PC-9 (cell line): ENCODE results near the gene BRSK2. TPM values are rescaled to one million over a fixed set of nuclear protein-coding genes. Genes with fewer than 3 reads are reported as not detected.

ENCODE experiments used
- BruUV-seq: library from RNA; stranded (reverse); fragments of 400-500 nt; replicated peaks from 2 replicates; lab custom pipeline; 2021; lab: Mats Ljungman, UMichigan
- CTCF ChIA-PET: fragments of 300-600 bp; sonication (Branson Sonifier 250); formaldehyde crosslinking; loops from one replicate; lab custom pipeline; 2022; ENCODE audit warnings: antibody characterized with exemption; lab: Charles Lee
- POLR2A ChIA-PET: fragments of 300-600 bp; sonication (Branson Sonifier 250); formaldehyde crosslinking; loops from one replicate; lab custom pipeline; 2022; ENCODE audit warnings: antibody characterized with exemption; ENCODE audit not compliant: unreplicated experiment; lab: Charles Lee
- DNase-seq, 2 experiments: peaks; one replicate each; pipeline versions ENCODE4 v3.0.0 to v3.0.0-alpha.2; 2015 to 2022; ENCODE audit warnings: mixed read lengths in 1 of 2
- H2AFZ ChIP-seq: fragments of 200-600 bp; sonication (generic); 2 replicates; pipeline ENCODE4 v1.8.1; 2017; ENCODE audit warnings: antibody characterized with exemption
- H3F3A ChIP-seq: fragments of 200-600 bp; sonication (generic); 2 replicates; pipeline ENCODE4 v1.8.1; 2017; ENCODE audit warnings: antibody characterized with exemption, mild to moderate bottlenecking, low read depth; ENCODE audit not compliant: insufficient read depth
- H3K27ac ChIP-seq: fragments of 200-600 bp; sonication (generic); 2 replicates; pipeline ENCODE4 v1.6.1; 2016; ENCODE audit warnings: mixed run types
- H3K27me3 ChIP-seq: fragments of 200-600 bp; sonication (generic); 2 replicates; pipeline ENCODE4 v1.6.1; 2016; ENCODE audit warnings: low read depth, mixed run types; ENCODE audit not compliant: insufficient read depth
- H3K36me3 ChIP-seq: fragments of 200-600 bp; sonication (generic); 2 replicates; pipeline ENCODE4 v1.6.1; 2016; ENCODE audit warnings: low read depth, mixed run types
- H3K4me1 ChIP-seq: fragments of 200-600 bp; sonication (generic); replicated peaks from 2 replicates; pipeline ENCODE4 v1.6.1; 2016; ENCODE audit warnings: mixed run types; ENCODE audit not compliant: insufficient read depth
- H3K4me2 ChIP-seq: fragments of 200-600 bp; sonication (generic); 2 replicates; pipeline ENCODE4 v1.6.1; 2017; ENCODE audit warnings: mixed run types
- H3K4me3 ChIP-seq: fragments of 200-600 bp; sonication (generic); 2 replicates; pipeline ENCODE4 v1.6.1; 2016; ENCODE audit warnings: mixed run types
- H3K79me2 ChIP-seq: fragments of 200-600 bp; sonication (generic); 2 replicates; pipeline ENCODE4 v1.6.1; 2017; ENCODE audit warnings: low read depth, mixed run types
- H3K9me2 ChIP-seq: fragments of 200-600 bp; sonication (generic); 2 replicates; pipeline ENCODE4 v1.8.1; 2017; ENCODE audit warnings: mild to moderate bottlenecking; ENCODE audit not compliant: insufficient read depth
- H3K9me3 ChIP-seq: fragments of 200-600 bp; sonication (generic); 2 replicates; pipeline ENCODE4 v1.8.1; 2016; ENCODE audit warnings: low read depth; ENCODE audit not compliant: insufficient read depth
- H4K20me1 ChIP-seq: fragments of 200-600 bp; sonication (generic); 2 replicates; pipeline ENCODE4 v1.8.1; 2017; ENCODE audit not compliant: insufficient read depth
- EZH2 ChIP-seq: fragments of 200-600 bp; sonication (generic); IDR thresholded peaks from 2 replicates; pipeline ENCODE4 v1.8.0; 2017; ENCODE audit warnings: antibody characterized with exemption, low read depth
- intact Hi-C: fragments of 100-400 bp; cut with micrococcal nuclease; formaldehyde crosslinking; loops from one replicate; pipeline ENCODE4 v1.10.0; 2022; ENCODE audit not compliant: unreplicated experiment
- total RNA-seq: library from RNA; stranded (reverse); gene quantifications from 2 replicates; pipeline ENCODE4 v1.2.3, GENCODE V29; 2021
- TF ChIP-seq, protein P1 (sequence below): fragments of 200-600 bp; sonication (generic); conservative IDR thresholded peaks from 2 replicates; pipeline ENCODE4 v1.6.1; 2017; ENCODE audit warnings: mixed run types, antibody characterized with exemption, mild to moderate bottlenecking, moderate library complexity

BRSK2 gene
- total RNA-seq, 1 experiment from 2014 or later = 2.9 TPM

GRCh38 chr11:1485504-1485885 is 95.8 kb downstream of the BRSK2 start:
- CTCF ChIA-PET = no interaction called here
- Histone ChIP-seq H3K4me1 (no peaks in the 10 kb centered on the region), H3K27me3 (no peaks in the 10 kb centered on the region), H3K27ac (no peak overlapping the region), H4K20me1 (no peaks in the 10 kb centered on the region; the same call in 1 of the 2 replicates), H3K9me2 (no peaks in the 10 kb centered on the region), H2AFZ (no peak overlapping the region), H3K79me2 (no peaks in the 10 kb centered on the region), H3K4me2 (no peak overlapping the region), H3K9me3 (no peaks in the 10 kb centered on the region), H3F3A (no peaks in the 10 kb centered on the region), H3K36me3 (no peaks in the 10 kb centered on the region), H3K4me3 (no peak overlapping the region)
- POLR2A ChIA-PET = no interaction called here
- intact Hi-C loops = no loop called here
- TF ChIP-seq, protein P1, sequence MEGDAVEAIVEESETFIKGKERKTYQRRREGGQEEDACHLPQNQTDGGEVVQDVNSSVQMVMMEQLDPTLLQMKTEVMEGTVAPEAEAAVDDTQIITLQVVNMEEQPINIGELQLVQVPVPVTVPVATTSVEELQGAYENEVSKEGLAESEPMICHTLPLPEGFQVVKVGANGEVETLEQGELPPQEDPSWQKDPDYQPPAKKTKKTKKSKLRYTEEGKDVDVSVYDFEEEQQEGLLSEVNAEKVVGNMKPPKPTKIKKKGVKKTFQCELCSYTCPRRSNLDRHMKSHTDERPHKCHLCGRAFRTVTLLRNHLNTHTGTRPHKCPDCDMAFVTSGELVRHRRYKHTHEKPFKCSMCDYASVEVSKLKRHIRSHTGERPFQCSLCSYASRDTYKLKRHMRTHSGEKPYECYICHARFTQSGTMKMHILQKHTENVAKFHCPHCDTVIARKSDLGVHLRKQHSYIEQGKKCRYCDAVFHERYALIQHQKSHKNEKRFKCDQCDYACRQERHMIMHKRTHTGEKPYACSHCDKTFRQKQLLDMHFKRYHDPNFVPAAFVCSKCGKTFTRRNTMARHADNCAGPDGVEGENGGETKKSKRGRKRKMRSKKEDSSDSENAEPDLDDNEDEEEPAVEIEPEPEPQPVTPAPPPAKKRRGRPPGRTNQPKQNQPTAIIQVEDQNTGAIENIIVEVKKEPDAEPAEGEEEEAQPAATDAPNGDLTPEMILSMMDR = no peak
- DNase-seq = no peak
- no TSS peak for BruUV-seq

DNA sequence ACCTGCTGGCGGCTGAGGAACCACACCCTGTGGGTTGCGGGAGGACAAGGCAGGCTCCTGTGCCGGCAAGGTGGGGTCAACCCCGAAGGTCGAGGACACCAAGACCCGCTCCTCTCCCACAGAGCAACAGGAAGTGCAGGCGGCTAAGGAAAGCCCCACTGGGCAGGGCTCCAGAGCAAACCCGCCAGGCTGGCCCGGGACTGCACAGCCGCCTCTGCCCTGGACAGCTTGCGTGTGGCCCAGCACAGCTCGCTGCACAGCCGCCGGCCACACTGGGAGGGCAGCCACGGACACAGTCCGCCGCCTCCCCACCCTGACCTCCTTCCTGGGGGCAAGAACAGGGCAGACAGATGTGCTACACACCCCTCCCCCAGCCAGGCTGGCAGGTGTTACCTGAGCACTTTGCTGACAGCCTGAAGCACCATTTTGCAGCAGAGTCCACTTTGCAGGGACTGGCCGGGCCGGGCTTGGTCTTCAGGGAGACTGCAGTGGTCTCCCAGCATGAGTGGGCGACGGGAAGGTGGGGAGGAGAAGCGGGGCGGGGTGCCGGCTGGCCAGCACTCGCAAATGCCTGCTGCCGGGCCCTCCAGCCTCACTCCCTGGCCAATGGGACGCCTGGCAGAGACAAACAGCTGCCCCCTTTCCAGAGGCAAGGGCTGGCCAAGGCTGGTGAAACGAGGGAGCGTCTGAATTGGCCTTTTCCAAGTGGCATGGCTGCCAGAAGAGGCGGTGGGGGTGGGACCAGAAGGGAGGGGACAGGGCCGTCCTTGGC is 96.5 kb downstream of the BRSK2 start, which contains the start of gene MOB2:
MOB2 (minus strand) TSS at position 726 of the 772 bp plus-strand sequence; CDS start at position 503, 223 bp downstream.
- no peaks in the 10 kb centered on the region for H3K4me1 ChIP-seq
- ChIA-PET CTCF (interaction anchor here (0.5 kb wide), 1 partner anchor 10 kb away, joined by 3 read pairs; no protein-coding TSS in a partner anchor), POLR2A (no interaction called here)
- H3K36me3 ChIP-seq = no peaks in the 10 kb centered on the region
- no peak for TF ChIP-seq EZH2
- TF ChIP-seq, protein P1 = no peak
- no peak within 1 kb of the TSS for H3K4me3 ChIP-seq
- no TSS peak for BruUV-seq
- peak in 1 of 2 experiments; percentile 67 for DNase-seq
- H3K27me3 ChIP-seq = no peaks in the 10 kb centered on the region
- no peak within 1 kb of the TSS for H3K27ac ChIP-seq
- H3K4me2 ChIP-seq = no peak within 1 kb of the TSS
- intact Hi-C loops = no loop called here
- no peaks in the 10 kb centered on the region for H3K9me3 ChIP-seq
- H2AFZ ChIP-seq = no peak within 1 kb of the TSS
- H3K9me2 ChIP-seq = no peaks in the 10 kb centered on the region
- H3K79me2 ChIP-seq = no peaks in the 10 kb centered on the region
- H4K20me1 ChIP-seq = no peaks in the 10 kb centered on the region; the same call in 1 of the 2 replicates
- H3F3A ChIP-seq = no peaks in the 10 kb centered on the region

- Histone ChIP-seq H3K9me3 (no peaks in the 10 kb centered on the region), H3K9me2 (no peaks in the 10 kb centered on the region), H3K27me3 (no peaks in the 10 kb centered on the region), H4K20me1 (no peaks in the 10 kb centered on the region; the same call in 1 of the 2 replicates), H3K4me1 (no peaks in the 10 kb centered on the region), H3K36me3 (no peaks in the 10 kb centered on the region), H3K4me3 (no peak overlapping the region), H3K79me2 (no peaks in the 10 kb centered on the region), H3K27ac (no peak overlapping the region), H3K4me2 (no peak overlapping the region), H2AFZ (no peak overlapping the region), H3F3A (no peaks in the 10 kb centered on the region)
- intact Hi-C loops = no loop called here
- no TSS peak for BruUV-seq
- no peak for DNase-seq
- ChIA-PET POLR2A (no interaction called here), CTCF (no interaction called here)
- TF ChIP-seq, protein P1 = no peak
- no peak for TF ChIP-seq EZH2
Observed at GRCh38 chr11:1487091-1487850, 97.5 kb downstream of the BRSK2 start.
